GM12891 (cell line): Measurements from ENCODE around the gene SHISA9.

Source experiments
- DNase-seq: peaks from one replicate; pipeline ENCODE4 v3.0.0; 2011; ENCODE audit warnings: low spot score; ENCODE audit not compliant: insufficient read length
- FAIRE-seq: peaks from 2 replicates; lab custom pipeline; 2011; peaks lifted over from hg19 to GRCh38; lab: Jason Lieb, UNC
- PAX5 ChIP-seq: IDR thresholded peaks from 2 replicates; pipeline ENCODE4 v1.6.1; 2011; ENCODE audit warnings: low read length, moderate library complexity, mild to moderate bottlenecking; ENCODE audit not compliant: insufficient read depth, severe bottlenecking
- POLR2A ChIP-seq: IDR thresholded peaks from 2 replicates; pipeline ENCODE4 v1.6.1; 2011; ENCODE audit warnings: low read depth, low read length, control low read depth
- POLR2AphosphoS5 ChIP-seq: IDR thresholded peaks from 2 replicates; pipeline ENCODE4 v1.6.1; 2011; ENCODE audit warnings: low read depth, low read length, control low read depth
- POU2F2 ChIP-seq: IDR thresholded peaks from 2 replicates; pipeline ENCODE4 v1.6.1; 2011; ENCODE audit warnings: low read depth, mild to moderate bottlenecking, control low read depth, low read length, moderate library complexity
- SPI1 ChIP-seq: IDR thresholded peaks from 2 replicates; pipeline ENCODE4 v1.6.1; 2011; ENCODE audit warnings: low read depth, low read length, control low read depth
- TAF1 ChIP-seq: IDR thresholded peaks from 2 replicates; pipeline ENCODE4 v1.6.1; 2011; ENCODE audit warnings: low read depth, low read length, control low read depth

SHISA9 gene

GRCh38 chr16:12874186-12874585 is 27.2 kb upstream of the SHISA9 start:
- DNase-seq: no peak
- TF ChIP-seq SPI1 (no peak), POLR2A (no peak), POLR2AphosphoS5 (no peak), POU2F2 (no peak), PAX5 (no peak), TAF1 (no peak)
- no peak for FAIRE-seq

GRCh38 chr16:12876778-12877177 is 24.6 kb upstream of the SHISA9 start:
- FAIRE-seq (no peak), DNase-seq (no peak)
- TF ChIP-seq TAF1 (no peak), PAX5 (no peak), POU2F2 (no peak), SPI1 (no peak), POLR2A (no peak), POLR2AphosphoS5 (no peak)

DNA sequence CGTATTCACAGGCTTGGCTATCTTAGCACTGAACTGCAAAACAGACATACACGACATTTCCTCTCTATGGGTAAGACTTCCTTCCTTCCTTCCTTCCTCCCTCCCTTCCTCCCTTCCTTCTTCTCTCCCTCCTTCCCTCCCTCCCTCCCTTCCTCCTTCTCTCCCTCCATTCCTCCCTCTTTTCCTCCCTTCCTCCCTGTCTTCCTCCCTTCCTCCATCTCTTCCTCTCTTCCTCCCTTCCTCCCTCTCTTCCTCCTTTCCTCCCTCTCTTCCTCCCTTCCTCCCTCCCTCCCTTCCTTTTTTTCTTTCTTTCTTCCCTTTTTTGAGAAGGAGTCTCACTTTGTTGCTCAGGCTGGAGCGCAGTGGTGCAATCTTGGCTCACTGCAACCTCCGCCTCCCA is 22.4 kb upstream of the SHISA9 start:
- TF ChIP-seq SPI1 (no peak), POLR2A (no peak), POLR2AphosphoS5 (no peak), TAF1 (no peak), PAX5 (no peak), POU2F2 (no peak)
- FAIRE-seq (no peak), DNase-seq (no peak)

DNA sequence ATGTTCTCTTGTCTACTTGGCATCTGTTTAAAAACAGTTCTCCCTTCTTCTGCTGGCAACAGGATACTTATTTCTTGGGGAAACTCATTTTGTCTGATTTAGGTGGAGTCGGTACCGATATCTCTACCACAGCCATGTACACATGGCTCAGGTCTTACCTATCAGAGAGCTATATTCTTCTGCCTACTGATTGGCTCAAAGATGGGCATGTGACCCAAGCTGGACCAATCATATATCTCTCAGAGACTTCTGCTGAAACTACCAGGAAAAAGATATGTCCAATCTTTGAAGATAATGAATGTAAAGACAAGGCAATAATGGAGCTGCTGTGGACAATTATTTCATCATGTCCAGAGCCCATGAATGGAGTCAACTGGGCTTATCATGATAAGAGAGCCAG is 21.6 kb upstream of the SHISA9 start:
- FAIRE-seq: no peak

GRCh38 chr16:12881182-12881581 is 20.2 kb upstream of the SHISA9 start:
- DNase-seq: no peak
- no peak for TF ChIP-seq PAX5
- FAIRE-seq: no peak

More for the DNA sequence above, 21.6 kb upstream of the SHISA9 start:
- DNase-seq: no peak
- TF ChIP-seq POU2F2 (no peak), PAX5 (no peak), TAF1 (no peak), POLR2AphosphoS5 (no peak), SPI1 (no peak), POLR2A (no peak)

DNA sequence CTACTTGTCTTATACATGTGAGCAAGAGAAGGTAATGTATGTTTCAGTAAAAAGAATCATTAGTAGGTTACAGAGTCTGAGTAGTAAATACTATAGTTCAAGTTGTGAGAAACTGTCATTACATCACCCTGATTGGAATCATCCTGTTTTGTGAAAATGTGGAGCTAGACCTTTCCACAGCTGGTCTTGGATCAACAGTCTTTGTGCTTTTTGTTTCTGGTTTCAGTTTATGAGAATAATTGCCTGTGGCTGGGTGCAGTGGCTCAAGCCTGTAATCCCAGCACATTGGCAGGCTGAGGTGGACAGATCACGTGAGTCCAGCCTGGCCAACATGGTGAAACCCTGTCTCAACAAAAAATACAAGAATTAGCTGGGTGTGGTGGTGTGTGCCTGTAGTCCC is 19.7 kb upstream of the SHISA9 start:
- no peak for TF ChIP-seq POU2F2
- no peak for TF ChIP-seq SPI1
- no peak for TF ChIP-seq POLR2A
- TF ChIP-seq TAF1: no peak
- TF ChIP-seq PAX5: no peak
- no peak for TF ChIP-seq POLR2AphosphoS5
- no peak for DNase-seq
- FAIRE-seq: no peak

DNA sequence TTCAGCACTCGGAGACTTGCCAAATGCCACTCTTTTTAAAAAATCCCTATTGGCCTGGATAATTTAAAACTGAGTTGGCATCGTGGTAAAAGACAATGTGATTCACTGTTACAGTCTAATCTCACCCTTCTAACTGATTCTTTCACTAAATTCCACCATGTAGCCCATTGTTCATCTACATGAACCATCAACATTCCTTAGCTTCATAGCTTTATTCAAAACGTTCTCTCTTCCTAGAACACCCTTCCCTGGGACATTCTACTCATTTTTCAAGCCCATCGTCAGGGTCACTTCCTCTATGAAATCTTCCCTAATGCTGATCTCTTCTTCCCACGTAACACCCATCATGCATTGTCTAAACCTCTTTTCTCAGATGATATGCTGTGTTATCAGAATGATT is 15.7 kb upstream of the SHISA9 start:
- FAIRE-seq: no peak
- TF ChIP-seq SPI1: no peak
- no peak for TF ChIP-seq POLR2A
- TF ChIP-seq PAX5: no peak
- TF ChIP-seq TAF1: no peak
- no peak for TF ChIP-seq POU2F2
- no peak for TF ChIP-seq POLR2AphosphoS5
- no peak for DNase-seq

DNA sequence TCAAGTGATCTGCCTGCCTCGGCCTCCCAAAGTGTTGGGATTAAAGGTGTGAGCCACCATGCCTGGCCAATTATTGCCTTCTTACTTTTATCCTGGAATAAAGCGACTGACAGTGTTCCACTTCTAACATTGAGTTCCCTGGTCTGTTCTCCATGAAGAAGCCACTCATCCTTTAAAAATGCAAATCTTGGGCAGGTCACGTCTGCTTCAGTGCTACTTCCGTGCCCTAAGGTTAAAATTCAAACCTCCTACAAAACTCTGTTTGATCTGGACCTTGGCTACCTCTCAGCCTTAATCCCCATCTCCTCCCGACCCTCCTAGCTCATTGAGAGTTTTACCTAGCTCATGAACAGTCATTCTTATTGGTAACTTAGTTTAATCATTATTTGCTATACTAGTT is 9.6 kb upstream of the SHISA9 start:
- DNase-seq: no peak
- TF ChIP-seq TAF1: no peak
- FAIRE-seq: no peak

GRCh38 chr16:12893050-12893750 is 8.2 kb upstream of the SHISA9 start:
- FAIRE-seq: no peak
- TF ChIP-seq PAX5 (no peak), POU2F2 (no peak), POLR2A (no peak)
- no peak for DNase-seq

GRCh38 chr16:12896562-12896961 is 4.8 kb upstream of the SHISA9 start:
- no peak for DNase-seq
- FAIRE-seq: peak; percentile 13
- TF ChIP-seq PAX5 (no peak), POU2F2 (no peak), POLR2AphosphoS5 (no peak), TAF1 (no peak), POLR2A (no peak), SPI1 (no peak)

- FAIRE-seq (no peak), DNase-seq (no peak)
- TF ChIP-seq POU2F2 (no peak), POLR2AphosphoS5 (no peak), SPI1 (no peak), TAF1 (no peak), PAX5 (no peak), POLR2A (no peak)
These were observed 2.8 kb upstream of the SHISA9 start for GRCh38 chr16:12898551-12898950.
